ENCODE results near the gene SLC47A2. TPM values are rescaled to one million over a fixed set of nuclear protein-coding genes. Genes with fewer than 3 reads are reported as not detected.

Gene SLC47A2
- total RNA-seq, 1 experiment from 2014 or later = not detected

GRCh38 chr17:19703106-19703827 is 13.1 kb downstream of the SLC47A2 start:
- Histone ChIP-seq H3K27me3 (ENCODE audit: control insufficient read depth, insufficient read depth, low read length) (no peaks in the 10 kb centered on the region), H3K4me1 (ENCODE audit: control insufficient read depth, insufficient read depth, low read length) (no peaks in the 10 kb centered on the region), H3K36me3 (ENCODE audit: control insufficient read depth, insufficient read depth, low read length) (no peaks in the 10 kb centered on the region), H3K4me3 (ENCODE audit: low read depth in 2 of 2, low read length in 2 of 2) (no peak overlapping the region), H3K27ac (ENCODE audit: low read length) (no peak overlapping the region), H3K9me3 (ENCODE audit: control insufficient read depth, insufficient read depth, low read depth, low read length) (no peaks in the 10 kb centered on the region)
- intact Hi-C loops (cut with micrococcal nuclease; ENCODE audit: unreplicated experiment) = no loop called here
- no peak for ATAC-seq
- in situ Hi-C loops (cut with HindIII; ENCODE audit: low pct_unique_long_range_greater_than_20kb, low sequenced_read_pairs) = no loop called here
- POLR2A ChIA-PET = no interaction called here
- no TSS peak for BruUV-seq (replicated peaks)
- TF ChIP-seq TCF7L2 (IDR thresholded peaks at IDR 0.05; ENCODE audit: low read depth, low read length) = no peak
- TF ChIP-seq POLR2AphosphoS5 (IDR thresholded peaks at IDR 0.05; ENCODE audit: low read depth, low read length) = no peak
- TF ChIP-seq SIN3A (IDR thresholded peaks at IDR 0.05; ENCODE audit: borderline replicate concordance, insufficient read depth, low read depth, low read length) = no peak
- TF ChIP-seq, protein P1, sequence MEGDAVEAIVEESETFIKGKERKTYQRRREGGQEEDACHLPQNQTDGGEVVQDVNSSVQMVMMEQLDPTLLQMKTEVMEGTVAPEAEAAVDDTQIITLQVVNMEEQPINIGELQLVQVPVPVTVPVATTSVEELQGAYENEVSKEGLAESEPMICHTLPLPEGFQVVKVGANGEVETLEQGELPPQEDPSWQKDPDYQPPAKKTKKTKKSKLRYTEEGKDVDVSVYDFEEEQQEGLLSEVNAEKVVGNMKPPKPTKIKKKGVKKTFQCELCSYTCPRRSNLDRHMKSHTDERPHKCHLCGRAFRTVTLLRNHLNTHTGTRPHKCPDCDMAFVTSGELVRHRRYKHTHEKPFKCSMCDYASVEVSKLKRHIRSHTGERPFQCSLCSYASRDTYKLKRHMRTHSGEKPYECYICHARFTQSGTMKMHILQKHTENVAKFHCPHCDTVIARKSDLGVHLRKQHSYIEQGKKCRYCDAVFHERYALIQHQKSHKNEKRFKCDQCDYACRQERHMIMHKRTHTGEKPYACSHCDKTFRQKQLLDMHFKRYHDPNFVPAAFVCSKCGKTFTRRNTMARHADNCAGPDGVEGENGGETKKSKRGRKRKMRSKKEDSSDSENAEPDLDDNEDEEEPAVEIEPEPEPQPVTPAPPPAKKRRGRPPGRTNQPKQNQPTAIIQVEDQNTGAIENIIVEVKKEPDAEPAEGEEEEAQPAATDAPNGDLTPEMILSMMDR (IDR thresholded peaks at IDR 0.05) = no peak
- TF ChIP-seq, protein P2, sequence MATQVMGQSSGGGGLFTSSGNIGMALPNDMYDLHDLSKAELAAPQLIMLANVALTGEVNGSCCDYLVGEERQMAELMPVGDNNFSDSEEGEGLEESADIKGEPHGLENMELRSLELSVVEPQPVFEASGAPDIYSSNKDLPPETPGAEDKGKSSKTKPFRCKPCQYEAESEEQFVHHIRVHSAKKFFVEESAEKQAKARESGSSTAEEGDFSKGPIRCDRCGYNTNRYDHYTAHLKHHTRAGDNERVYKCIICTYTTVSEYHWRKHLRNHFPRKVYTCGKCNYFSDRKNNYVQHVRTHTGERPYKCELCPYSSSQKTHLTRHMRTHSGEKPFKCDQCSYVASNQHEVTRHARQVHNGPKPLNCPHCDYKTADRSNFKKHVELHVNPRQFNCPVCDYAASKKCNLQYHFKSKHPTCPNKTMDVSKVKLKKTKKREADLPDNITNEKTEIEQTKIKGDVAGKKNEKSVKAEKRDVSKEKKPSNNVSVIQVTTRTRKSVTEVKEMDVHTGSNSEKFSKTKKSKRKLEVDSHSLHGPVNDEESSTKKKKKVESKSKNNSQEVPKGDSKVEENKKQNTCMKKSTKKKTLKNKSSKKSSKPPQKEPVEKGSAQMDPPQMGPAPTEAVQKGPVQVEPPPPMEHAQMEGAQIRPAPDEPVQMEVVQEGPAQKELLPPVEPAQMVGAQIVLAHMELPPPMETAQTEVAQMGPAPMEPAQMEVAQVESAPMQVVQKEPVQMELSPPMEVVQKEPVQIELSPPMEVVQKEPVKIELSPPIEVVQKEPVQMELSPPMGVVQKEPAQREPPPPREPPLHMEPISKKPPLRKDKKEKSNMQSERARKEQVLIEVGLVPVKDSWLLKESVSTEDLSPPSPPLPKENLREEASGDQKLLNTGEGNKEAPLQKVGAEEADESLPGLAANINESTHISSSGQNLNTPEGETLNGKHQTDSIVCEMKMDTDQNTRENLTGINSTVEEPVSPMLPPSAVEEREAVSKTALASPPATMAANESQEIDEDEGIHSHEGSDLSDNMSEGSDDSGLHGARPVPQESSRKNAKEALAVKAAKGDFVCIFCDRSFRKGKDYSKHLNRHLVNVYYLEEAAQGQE (IDR thresholded peaks at IDR 0.05; ENCODE audit: insufficient read depth in 1 of 2, low read depth in 2 of 2, low read length in 1 of 2) = no peak
- DNase-seq (ENCODE audit: low read depth, low spot score) = no peak
- CTCF ChIA-PET = no interaction called here

GRCh38 chr17:19702217-19702641 is 14.2 kb downstream of the SLC47A2 start:
- in situ Hi-C loops (cut with HindIII; ENCODE audit: low pct_unique_long_range_greater_than_20kb, low sequenced_read_pairs) = no loop called here
- no peak for ATAC-seq
- no peak for DNase-seq (ENCODE audit: low read depth, low spot score)
- Histone ChIP-seq H3K4me3 (ENCODE audit: low read depth in 2 of 2, low read length in 2 of 2) (no peak overlapping the region), H3K27me3 (ENCODE audit: control insufficient read depth, insufficient read depth, low read length) (no peaks in the 10 kb centered on the region), H3K36me3 (ENCODE audit: control insufficient read depth, insufficient read depth, low read length) (no peaks in the 10 kb centered on the region), H3K4me1 (ENCODE audit: control insufficient read depth, insufficient read depth, low read length) (no peaks in the 10 kb centered on the region), H3K9me3 (ENCODE audit: control insufficient read depth, insufficient read depth, low read depth, low read length) (no peaks in the 10 kb centered on the region), H3K27ac (ENCODE audit: low read length) (no peak overlapping the region)
- POLR2A ChIA-PET = no interaction called here
- TF ChIP-seq, protein P1 (IDR thresholded peaks at IDR 0.05) = no peak
- TF ChIP-seq TCF7L2 (IDR thresholded peaks at IDR 0.05; ENCODE audit: low read depth, low read length) = no peak
- TF ChIP-seq, protein P2 (IDR thresholded peaks at IDR 0.05; ENCODE audit: insufficient read depth in 1 of 2, low read depth in 2 of 2, low read length in 1 of 2) = no peak
- no peak for TF ChIP-seq POLR2AphosphoS5 (IDR thresholded peaks at IDR 0.05; ENCODE audit: low read depth, low read length)
- no peak for TF ChIP-seq SIN3A (IDR thresholded peaks at IDR 0.05; ENCODE audit: borderline replicate concordance, insufficient read depth, low read depth, low read length)
- intact Hi-C loops (cut with micrococcal nuclease; ENCODE audit: unreplicated experiment) = no loop called here
- BruUV-seq (replicated peaks) = no TSS peak
- CTCF ChIA-PET = interaction anchor here (0.5 kb wide), 1 partner anchor 127 kb away, joined by 3 read pairs; no protein-coding TSS in a partner anchor
